ENCODE results near the gene PLEKHA6.

GRCh38 chr1:204301171-204301957, 58.4 kb downstream of the PLEKHA6 start:
- TF ChIP-seq, protein P1, sequence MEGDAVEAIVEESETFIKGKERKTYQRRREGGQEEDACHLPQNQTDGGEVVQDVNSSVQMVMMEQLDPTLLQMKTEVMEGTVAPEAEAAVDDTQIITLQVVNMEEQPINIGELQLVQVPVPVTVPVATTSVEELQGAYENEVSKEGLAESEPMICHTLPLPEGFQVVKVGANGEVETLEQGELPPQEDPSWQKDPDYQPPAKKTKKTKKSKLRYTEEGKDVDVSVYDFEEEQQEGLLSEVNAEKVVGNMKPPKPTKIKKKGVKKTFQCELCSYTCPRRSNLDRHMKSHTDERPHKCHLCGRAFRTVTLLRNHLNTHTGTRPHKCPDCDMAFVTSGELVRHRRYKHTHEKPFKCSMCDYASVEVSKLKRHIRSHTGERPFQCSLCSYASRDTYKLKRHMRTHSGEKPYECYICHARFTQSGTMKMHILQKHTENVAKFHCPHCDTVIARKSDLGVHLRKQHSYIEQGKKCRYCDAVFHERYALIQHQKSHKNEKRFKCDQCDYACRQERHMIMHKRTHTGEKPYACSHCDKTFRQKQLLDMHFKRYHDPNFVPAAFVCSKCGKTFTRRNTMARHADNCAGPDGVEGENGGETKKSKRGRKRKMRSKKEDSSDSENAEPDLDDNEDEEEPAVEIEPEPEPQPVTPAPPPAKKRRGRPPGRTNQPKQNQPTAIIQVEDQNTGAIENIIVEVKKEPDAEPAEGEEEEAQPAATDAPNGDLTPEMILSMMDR (IDR thresholded peaks at IDR 0.05): no peak
- no peak for TF ChIP-seq POLR2A (IDR thresholded peaks at IDR 0.05)
- TF ChIP-seq POLR2AphosphoS5 (IDR thresholded peaks at IDR 0.05): peak; percentile 67

Data from prostate gland (tissue), 2 donors.